ENCODE measurements around the gene RBM12. TPM values are rescaled to one million over a fixed set of nuclear protein-coding genes. Genes with fewer than 3 reads are reported as not detected.

RBM12 gene
- polyA plus RNA-seq, 1 donor from 2014 or later = 53.9 TPM

DNA sequence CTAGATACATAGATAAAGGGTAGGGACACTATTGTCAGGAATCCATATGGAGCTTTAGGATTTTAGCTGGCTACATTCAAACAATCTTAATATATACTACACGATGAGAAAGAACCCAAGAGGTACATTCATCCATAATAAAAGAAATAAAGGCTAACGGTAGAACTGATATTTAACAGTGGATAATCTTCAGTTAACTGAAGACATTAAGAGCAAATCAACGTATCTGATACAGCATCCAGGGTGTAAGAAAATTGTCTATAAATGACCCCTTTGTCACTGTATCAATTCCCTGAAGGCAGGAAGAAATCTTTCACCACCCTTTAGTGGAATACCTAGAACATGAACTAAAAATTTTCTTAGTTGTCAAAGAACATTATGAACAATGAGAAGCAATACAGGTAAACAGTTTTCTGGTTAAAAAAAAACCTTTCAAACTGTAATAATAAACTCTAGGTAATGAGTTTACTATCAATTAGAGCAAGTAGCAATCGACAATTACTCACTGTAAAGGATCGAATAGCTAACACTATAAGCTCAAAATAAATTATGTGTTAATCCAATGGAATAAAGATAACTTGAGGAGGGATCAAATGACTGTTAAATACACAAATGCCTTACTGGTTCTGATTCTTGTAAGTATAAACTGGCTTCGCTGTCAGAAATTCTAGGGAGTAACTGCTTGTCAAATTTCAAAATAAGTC lies 46.3 kb upstream of the RBM12 start:
- no peak overlapping the region for H3K4me3 ChIP-seq (ENCODE audit: low read length)
- peaks cover 8% of the 10 kb centered on the region for H3K36me3 ChIP-seq (ENCODE audit: insufficient read depth, low read length)
- no peak for TF ChIP-seq RAD21 (conservative IDR thresholded peaks at IDR 0.05)
- TF ChIP-seq EP300 (conservative IDR thresholded peaks at IDR 0.05; ENCODE audit: poor library complexity, severe bottlenecking) = no peak
- TF ChIP-seq, protein P1, sequence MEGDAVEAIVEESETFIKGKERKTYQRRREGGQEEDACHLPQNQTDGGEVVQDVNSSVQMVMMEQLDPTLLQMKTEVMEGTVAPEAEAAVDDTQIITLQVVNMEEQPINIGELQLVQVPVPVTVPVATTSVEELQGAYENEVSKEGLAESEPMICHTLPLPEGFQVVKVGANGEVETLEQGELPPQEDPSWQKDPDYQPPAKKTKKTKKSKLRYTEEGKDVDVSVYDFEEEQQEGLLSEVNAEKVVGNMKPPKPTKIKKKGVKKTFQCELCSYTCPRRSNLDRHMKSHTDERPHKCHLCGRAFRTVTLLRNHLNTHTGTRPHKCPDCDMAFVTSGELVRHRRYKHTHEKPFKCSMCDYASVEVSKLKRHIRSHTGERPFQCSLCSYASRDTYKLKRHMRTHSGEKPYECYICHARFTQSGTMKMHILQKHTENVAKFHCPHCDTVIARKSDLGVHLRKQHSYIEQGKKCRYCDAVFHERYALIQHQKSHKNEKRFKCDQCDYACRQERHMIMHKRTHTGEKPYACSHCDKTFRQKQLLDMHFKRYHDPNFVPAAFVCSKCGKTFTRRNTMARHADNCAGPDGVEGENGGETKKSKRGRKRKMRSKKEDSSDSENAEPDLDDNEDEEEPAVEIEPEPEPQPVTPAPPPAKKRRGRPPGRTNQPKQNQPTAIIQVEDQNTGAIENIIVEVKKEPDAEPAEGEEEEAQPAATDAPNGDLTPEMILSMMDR (IDR thresholded peaks at IDR 0.05; ENCODE audit: poor library complexity, severe bottlenecking) = no peak
- H3K9ac ChIP-seq (ENCODE audit: low read length) = no peak overlapping the region
- no peaks in the 10 kb centered on the region for H3K9me3 ChIP-seq (ENCODE audit: low read length)
- no peak overlapping the region for H3K27ac ChIP-seq (ENCODE audit: low read length)
- H2AFZ ChIP-seq (ENCODE audit: low read depth, low read length) = no peak overlapping the region
- H3K4me2 ChIP-seq (ENCODE audit: low read length) = no peak overlapping the region
- no peaks in the 10 kb centered on the region for H3K27me3 ChIP-seq (ENCODE audit: insufficient read depth, low read depth, low read length)
- peaks cover 40% of the 10 kb centered on the region for H3K79me2 ChIP-seq (replicated peaks; ENCODE audit: insufficient read depth, low read length)
- H3F3A ChIP-seq (ENCODE audit: insufficient read depth, low read length, poor library complexity, severe bottlenecking) = peaks cover 7% of the 10 kb centered on the region
- peaks cover 27% of the 10 kb centered on the region for H4K20me1 ChIP-seq (ENCODE audit: insufficient read depth)
- H3K9me2 ChIP-seq (ENCODE audit: insufficient read depth, low read length) = no peaks in the 10 kb centered on the region

DNA sequence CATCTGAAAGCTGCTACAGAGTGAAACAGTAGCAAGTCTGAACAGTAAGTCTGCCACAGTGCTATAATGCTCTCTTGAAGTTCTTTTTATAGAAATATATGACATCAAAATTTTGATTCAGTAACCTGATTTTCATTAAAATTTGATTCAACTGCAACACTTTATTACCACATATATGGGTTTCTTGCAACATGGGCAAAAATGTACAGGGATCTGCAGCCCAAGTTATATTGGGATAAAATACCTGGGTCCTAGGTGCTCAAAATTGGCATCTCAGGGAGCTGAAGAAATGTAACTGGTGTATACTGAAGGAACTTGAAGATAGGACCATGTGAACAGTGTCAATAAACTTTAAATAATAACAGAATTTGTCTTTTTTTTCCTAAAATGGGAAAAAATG lies 45.3 kb upstream of the RBM12 start:
- Histone ChIP-seq H3K4me2 (ENCODE audit: low read length) (no peak overlapping the region), H3F3A (ENCODE audit: insufficient read depth, low read length, poor library complexity, severe bottlenecking) (peaks cover 7% of the 10 kb centered on the region), H3K36me3 (ENCODE audit: insufficient read depth, low read length) (peaks cover 8% of the 10 kb centered on the region), H3K27ac (ENCODE audit: low read length) (no peak overlapping the region), H3K9me3 (ENCODE audit: low read length) (no peaks in the 10 kb centered on the region), H3K79me2 (replicated peaks; ENCODE audit: insufficient read depth, low read length) (peaks cover 40% of the 10 kb centered on the region), H3K27me3 (ENCODE audit: insufficient read depth, low read depth, low read length) (no peaks in the 10 kb centered on the region), H4K20me1 (ENCODE audit: insufficient read depth) (peaks cover 31% of the 10 kb centered on the region), H3K4me3 (ENCODE audit: low read length) (no peak overlapping the region), H3K9me2 (ENCODE audit: insufficient read depth, low read length) (no peaks in the 10 kb centered on the region), H2AFZ (ENCODE audit: low read depth, low read length) (no peak overlapping the region), H3K9ac (ENCODE audit: low read length) (no peak overlapping the region)
- no peak for TF ChIP-seq EZH2 (IDR thresholded peaks at IDR 0.05; ENCODE audit: borderline replicate concordance, insufficient read depth, low read length, poor library complexity, severe bottlenecking)
- TF ChIP-seq EP300 (conservative IDR thresholded peaks at IDR 0.05; ENCODE audit: poor library complexity, severe bottlenecking) = no peak
- TF ChIP-seq RAD21 (conservative IDR thresholded peaks at IDR 0.05) = no peak
- TF ChIP-seq, protein P2, sequence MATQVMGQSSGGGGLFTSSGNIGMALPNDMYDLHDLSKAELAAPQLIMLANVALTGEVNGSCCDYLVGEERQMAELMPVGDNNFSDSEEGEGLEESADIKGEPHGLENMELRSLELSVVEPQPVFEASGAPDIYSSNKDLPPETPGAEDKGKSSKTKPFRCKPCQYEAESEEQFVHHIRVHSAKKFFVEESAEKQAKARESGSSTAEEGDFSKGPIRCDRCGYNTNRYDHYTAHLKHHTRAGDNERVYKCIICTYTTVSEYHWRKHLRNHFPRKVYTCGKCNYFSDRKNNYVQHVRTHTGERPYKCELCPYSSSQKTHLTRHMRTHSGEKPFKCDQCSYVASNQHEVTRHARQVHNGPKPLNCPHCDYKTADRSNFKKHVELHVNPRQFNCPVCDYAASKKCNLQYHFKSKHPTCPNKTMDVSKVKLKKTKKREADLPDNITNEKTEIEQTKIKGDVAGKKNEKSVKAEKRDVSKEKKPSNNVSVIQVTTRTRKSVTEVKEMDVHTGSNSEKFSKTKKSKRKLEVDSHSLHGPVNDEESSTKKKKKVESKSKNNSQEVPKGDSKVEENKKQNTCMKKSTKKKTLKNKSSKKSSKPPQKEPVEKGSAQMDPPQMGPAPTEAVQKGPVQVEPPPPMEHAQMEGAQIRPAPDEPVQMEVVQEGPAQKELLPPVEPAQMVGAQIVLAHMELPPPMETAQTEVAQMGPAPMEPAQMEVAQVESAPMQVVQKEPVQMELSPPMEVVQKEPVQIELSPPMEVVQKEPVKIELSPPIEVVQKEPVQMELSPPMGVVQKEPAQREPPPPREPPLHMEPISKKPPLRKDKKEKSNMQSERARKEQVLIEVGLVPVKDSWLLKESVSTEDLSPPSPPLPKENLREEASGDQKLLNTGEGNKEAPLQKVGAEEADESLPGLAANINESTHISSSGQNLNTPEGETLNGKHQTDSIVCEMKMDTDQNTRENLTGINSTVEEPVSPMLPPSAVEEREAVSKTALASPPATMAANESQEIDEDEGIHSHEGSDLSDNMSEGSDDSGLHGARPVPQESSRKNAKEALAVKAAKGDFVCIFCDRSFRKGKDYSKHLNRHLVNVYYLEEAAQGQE (IDR thresholded peaks at IDR 0.05; ENCODE audit: borderline replicate concordance) = no peak
- no peak for TF ChIP-seq TAF1 (IDR thresholded peaks at IDR 0.05; ENCODE audit: low read depth)
- TF ChIP-seq, protein P1 (IDR thresholded peaks at IDR 0.05; ENCODE audit: poor library complexity, severe bottlenecking) = no peak
- no peak for TF ChIP-seq SMC3 (conservative IDR thresholded peaks at IDR 0.05; ENCODE audit: poor library complexity)
- no peak for TF ChIP-seq MXI1 (conservative IDR thresholded peaks at IDR 0.05; ENCODE audit: poor library complexity, severe bottlenecking)
- TF ChIP-seq POLR2AphosphoS5 (IDR thresholded peaks at IDR 0.05) = no peak

Measured in neural cell (in vitro differentiated cells).